ENCODE measurements around the gene SUGCT.

The SUGCT gene

GRCh38 chr7:40845943-40846342 lies 711.1 kb downstream of the SUGCT start:
- no peak for DNase-seq

- no peak for DNase-seq
These were observed 713.1 kb downstream of the SUGCT start for GRCh38 chr7:40847921-40848320.

- DNase-seq: no peak
These were observed 713.9 kb downstream of the SUGCT start for GRCh38 chr7:40848541-40849221.

- DNase-seq: no peak
These were observed 715.2 kb downstream of the SUGCT start for GRCh38 chr7:40850017-40850416.

GRCh38 chr7:40851001-40851400 lies 716.2 kb downstream of the SUGCT start:
- DNase-seq: no peak

- DNase-seq: no peak
These were observed 724.3 kb downstream of the SUGCT start for GRCh38 chr7:40859076-40859475.

GRCh38 chr7:40859965-40860543 lies 725.2 kb downstream of the SUGCT start:
- no peak for DNase-seq

GRCh38 chr7:40865441-40866233 lies 730.8 kb downstream of the SUGCT start:
- no peak for DNase-seq

- DNase-seq: no peak
These were observed 731.8 kb downstream of the SUGCT start for GRCh38 chr7:40866601-40867000.

- DNase-seq: no peak
These were observed 735.3 kb downstream of the SUGCT start for GRCh38 chr7:40870108-40870507.

GRCh38 chr7:40873248-40873647 lies 738.4 kb downstream of the SUGCT start:
- no peak for DNase-seq

GRCh38 chr7:40874756-40875155 lies 740.0 kb downstream of the SUGCT start:
- no peak for DNase-seq

- DNase-seq: no peak
These were observed 741.8 kb downstream of the SUGCT start for GRCh38 chr7:40876601-40877000.

GRCh38 chr7:40879941-40880543 lies 745.2 kb downstream of the SUGCT start:
- no peak for DNase-seq

- no peak for DNase-seq
These were observed 745.8 kb downstream of the SUGCT start for GRCh38 chr7:40880581-40880980.

GRCh38 chr7:40881405-40881926 lies 746.7 kb downstream of the SUGCT start:
- DNase-seq: no peak

GRCh38 chr7:40882071-40882658 lies 747.4 kb downstream of the SUGCT start:
- DNase-seq: no peak

- DNase-seq: no peak
These were observed 749.0 kb downstream of the SUGCT start for GRCh38 chr7:40883826-40884225.

- DNase-seq: no peak
These were observed 749.4 kb downstream of the SUGCT start for GRCh38 chr7:40884241-40884640.

- no peak for DNase-seq
These were observed 750.7 kb downstream of the SUGCT start for GRCh38 chr7:40885503-40885902.

GRCh38 chr7:40887099-40887498 lies 752.3 kb downstream of the SUGCT start:
- no peak for DNase-seq

- DNase-seq: no peak
These were observed 753.7 kb downstream of the SUGCT start for GRCh38 chr7:40888499-40888898.

- no peak for DNase-seq
These were observed 754.3 kb downstream of the SUGCT start for GRCh38 chr7:40889099-40889498.

Measured in stimulated activated naive CD4-positive, alpha-beta T cell treated with Interleukin-2 at 50 U/mL for 16 hours (primary cell).